ENCODE measurements around the gene TSR3. TPM values are rescaled to one million over a fixed set of nuclear protein-coding genes. Genes with fewer than 3 reads are reported as not detected.

The TSR3 gene
- total RNA-seq, 2 donors from 2014 or later: 64.9 to 67.4 TPM

GRCh38 chr16:1348441-1348840 lies 3.2 kb downstream of the TSR3 start:
- H3K9ac ChIP-seq (ENCODE audit: extremely low read depth, low read length, poor library complexity, severe bottlenecking): no peak overlapping the region
- no peaks in the 10 kb centered on the region for H3K27me3 Mint-ChIP-seq (ENCODE audit: insufficient read depth)
- H3K27ac ChIP-seq (ENCODE audit: low read depth, low read length): no peak overlapping the region
- H3K4me3 ChIP-seq (ENCODE audit: low read length): no peak overlapping the region
- H3K9me3 ChIP-seq (ENCODE audit: control insufficient read depth, low read length): no peaks in the 10 kb centered on the region
- H3K36me3 ChIP-seq (ENCODE audit: control insufficient read depth, insufficient read depth, low read length): peaks cover 17% of the 10 kb centered on the region
- no peaks in the 10 kb centered on the region for H3K9me3 Mint-ChIP-seq
- peaks cover 10% of the 10 kb centered on the region for H3K36me3 Mint-ChIP-seq (ENCODE audit: low read depth)
- H3K4me1 ChIP-seq (ENCODE audit: control insufficient read depth, insufficient read depth, low read length): no peaks in the 10 kb centered on the region
- TF ChIP-seq CTCF (conservative IDR thresholded peaks at IDR 0.05): no peak
- H3K27me3 ChIP-seq (ENCODE audit: control insufficient read depth, insufficient read depth, low read length, poor library complexity, severe bottlenecking): peaks cover 10% of the 10 kb centered on the region
- no peak for DNase-seq
- peaks cover 7% of the 10 kb centered on the region for H3K4me1 Mint-ChIP-seq
- 95 to 98% methylated on average over 9 to 15 of the region's 15 CpGs for WGBS, 2 experiments (ENCODE audit: insufficient coverage in 1 of 2, insufficient read length in 1 of 2)
- no peak overlapping the region for H3K27ac Mint-ChIP-seq
- no peak overlapping the region for H3K4me3 Mint-ChIP-seq

- no peak overlapping the region for H3K9ac ChIP-seq (ENCODE audit: extremely low read depth, low read length, poor library complexity, severe bottlenecking)
- no peak overlapping the region for H3K27ac Mint-ChIP-seq
- H3K9me3 Mint-ChIP-seq: no peaks in the 10 kb centered on the region
- H3K27ac ChIP-seq (ENCODE audit: low read depth, low read length): no peak overlapping the region
- no peak overlapping the region for H3K4me3 Mint-ChIP-seq
- no peaks in the 10 kb centered on the region for H3K9me3 ChIP-seq (ENCODE audit: control insufficient read depth, low read length)
- no peak for TF ChIP-seq CTCF (conservative IDR thresholded peaks at IDR 0.05)
- 88 to 95% methylated on average over 20 to 29 of the region's 29 CpGs for WGBS, 2 experiments (ENCODE audit: insufficient coverage in 1 of 2, insufficient read length in 1 of 2)
- DNase-seq: no peak
- H3K4me1 ChIP-seq (ENCODE audit: control insufficient read depth, insufficient read depth, low read length): no peaks in the 10 kb centered on the region
- peaks cover 17% of the 10 kb centered on the region for H3K36me3 ChIP-seq (ENCODE audit: control insufficient read depth, insufficient read depth, low read length)
- H3K36me3 Mint-ChIP-seq (ENCODE audit: low read depth): peaks cover 10% of the 10 kb centered on the region
- peaks cover 4% of the 10 kb centered on the region for H3K4me1 Mint-ChIP-seq
- H3K4me3 ChIP-seq (ENCODE audit: low read length): no peak overlapping the region
- H3K27me3 Mint-ChIP-seq (ENCODE audit: insufficient read depth): no peaks in the 10 kb centered on the region
- H3K27me3 ChIP-seq (ENCODE audit: control insufficient read depth, insufficient read depth, low read length, poor library complexity, severe bottlenecking): peaks cover 11% of the 10 kb centered on the region
These were observed 3.7 kb downstream of the TSR3 start for GRCh38 chr16:1347962-1348361.

DNA sequence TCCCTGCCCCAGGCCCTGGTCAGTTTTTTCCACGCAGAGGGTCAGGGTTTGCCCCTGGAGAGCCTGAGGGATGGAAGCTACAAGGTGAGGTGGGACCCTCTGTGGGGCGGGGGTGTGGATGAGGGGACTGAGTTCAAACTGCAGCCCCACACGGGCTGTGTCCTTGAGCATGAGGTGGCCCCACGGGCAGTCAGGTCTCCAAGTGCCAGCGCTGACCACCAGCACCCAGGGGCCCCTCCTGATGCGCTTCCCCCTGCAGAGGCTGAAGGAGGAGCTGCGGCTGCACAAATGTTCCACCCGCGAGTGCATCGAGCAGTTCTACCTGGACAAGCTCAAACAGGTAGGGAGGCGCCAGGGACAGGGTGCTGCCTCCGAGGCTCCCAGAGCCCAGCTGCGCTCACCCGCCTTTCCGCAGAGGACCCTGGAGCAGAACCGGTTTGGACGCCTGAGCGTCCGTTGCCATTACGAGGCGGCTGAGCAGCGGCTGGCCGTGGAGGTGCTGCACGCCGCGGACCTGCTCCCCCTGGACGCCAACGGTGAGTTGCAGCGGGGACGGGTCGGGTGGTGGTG lies 4.3 kb downstream of the TSR3 start:
- H3K9ac ChIP-seq (ENCODE audit: extremely low read depth, low read length, poor library complexity, severe bottlenecking): no peak overlapping the region
- Mint-ChIP-seq H3K4me3 (no peak overlapping the region), H3K9me3 (no peaks in the 10 kb centered on the region), H3K36me3 (ENCODE audit: low read depth) (peaks cover 10% of the 10 kb centered on the region), H3K27ac (no peak overlapping the region), H3K4me1 (peaks cover under 1% of the 10 kb centered on the region), H3K27me3 (ENCODE audit: insufficient read depth) (no peaks in the 10 kb centered on the region)
- peaks cover 17% of the 10 kb centered on the region for H3K36me3 ChIP-seq (ENCODE audit: control insufficient read depth, insufficient read depth, low read length)
- H3K27me3 ChIP-seq (ENCODE audit: control insufficient read depth, insufficient read depth, low read length, poor library complexity, severe bottlenecking): peaks cover 14% of the 10 kb centered on the region
- no peak for TF ChIP-seq CTCF (conservative IDR thresholded peaks at IDR 0.05)
- 90% methylated on average over 29 to 31 of the region's 31 CpGs for WGBS, 2 experiments (ENCODE audit: insufficient coverage in 1 of 2, insufficient read length in 1 of 2)
- no peaks in the 10 kb centered on the region for H3K4me1 ChIP-seq (ENCODE audit: control insufficient read depth, insufficient read depth, low read length)
- H3K4me3 ChIP-seq (ENCODE audit: low read length): no peak overlapping the region
- DNase-seq: no peak
- H3K9me3 ChIP-seq (ENCODE audit: control insufficient read depth, low read length): no peaks in the 10 kb centered on the region
- H3K27ac ChIP-seq (ENCODE audit: low read depth, low read length): no peak overlapping the region

All from endodermal cell (in vitro differentiated cells).